CD4-positive, alpha-beta T cell treated with Interleukin-10 for 1 hour (primary cell): ENCODE data around the gene PLPPR3.

Experiments used
- DNase-seq: peaks from one replicate; pipeline ENCODE4 v3.0.0-alpha.2; 2020

The PLPPR3 gene

DNA sequence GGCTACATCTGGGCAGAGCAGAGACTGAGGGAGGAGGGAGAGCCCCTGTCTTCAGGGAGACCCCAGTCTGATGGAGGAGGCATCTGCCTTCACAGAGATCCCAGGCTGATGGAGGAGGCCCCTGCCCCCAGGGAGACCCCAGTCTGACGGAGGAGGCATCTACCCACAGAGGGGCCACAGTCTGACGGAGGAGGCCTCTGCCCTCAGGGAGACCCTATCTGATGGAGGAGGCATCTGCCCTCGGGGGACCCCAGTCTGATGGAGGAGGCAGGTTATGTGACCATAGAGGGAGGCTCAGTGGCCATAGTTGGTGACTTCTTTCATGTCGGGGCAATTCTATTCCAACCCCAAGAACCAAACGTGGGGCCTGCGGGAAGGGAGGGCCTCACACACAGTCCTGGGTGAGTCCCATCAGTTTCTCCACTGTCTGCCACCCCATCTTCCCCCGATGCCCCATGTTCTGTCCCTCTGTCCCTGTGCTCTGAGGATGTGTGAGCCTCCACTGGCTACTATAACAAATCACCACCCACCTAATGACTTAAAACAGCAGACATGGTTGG, 56.5 kb downstream of the PLPPR3 start:
- DNase-seq, result no peak

DNA sequence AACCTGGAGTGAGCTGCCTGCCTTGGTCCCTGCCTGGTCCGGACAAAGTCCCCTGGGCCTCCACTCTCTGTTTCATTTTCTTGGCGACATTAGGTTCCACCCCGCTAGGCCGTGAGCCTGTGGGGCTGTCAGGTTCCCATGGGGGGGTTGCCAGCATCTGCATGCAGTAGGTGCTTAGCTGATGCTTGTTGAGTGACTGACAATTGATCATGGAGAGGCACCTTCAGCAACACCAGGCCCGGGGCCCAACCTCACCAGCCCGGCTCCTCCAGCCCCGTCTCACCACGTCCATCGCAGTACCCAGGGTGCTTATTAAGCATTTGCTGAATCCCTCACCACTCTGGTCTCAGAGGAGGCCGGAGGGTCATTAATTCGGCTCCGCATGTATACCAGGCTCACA, 57.5 kb downstream of the PLPPR3 start:
- DNase-seq, result no peak

DNA sequence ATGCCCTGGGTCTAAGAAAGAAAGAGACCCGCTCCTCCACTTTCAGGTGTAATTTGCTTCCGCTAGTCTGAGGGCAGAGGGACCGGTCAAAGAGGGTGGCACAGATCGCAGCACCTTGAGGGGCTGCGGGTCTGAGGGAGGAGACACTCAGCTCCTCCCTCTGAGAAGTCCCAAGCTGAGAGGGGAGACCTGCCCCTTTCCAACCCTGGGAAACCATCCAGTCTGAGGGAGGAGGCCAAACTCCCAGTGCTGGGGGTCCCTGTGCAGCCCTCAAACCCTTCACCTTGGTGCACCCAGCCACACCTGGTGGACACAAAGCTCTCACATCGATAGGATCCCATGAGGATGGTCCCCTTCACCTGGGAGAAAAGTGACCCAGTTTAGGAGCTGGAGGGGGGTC, 57.9 kb downstream of the PLPPR3 start:
- DNase-seq, result no peak

DNA sequence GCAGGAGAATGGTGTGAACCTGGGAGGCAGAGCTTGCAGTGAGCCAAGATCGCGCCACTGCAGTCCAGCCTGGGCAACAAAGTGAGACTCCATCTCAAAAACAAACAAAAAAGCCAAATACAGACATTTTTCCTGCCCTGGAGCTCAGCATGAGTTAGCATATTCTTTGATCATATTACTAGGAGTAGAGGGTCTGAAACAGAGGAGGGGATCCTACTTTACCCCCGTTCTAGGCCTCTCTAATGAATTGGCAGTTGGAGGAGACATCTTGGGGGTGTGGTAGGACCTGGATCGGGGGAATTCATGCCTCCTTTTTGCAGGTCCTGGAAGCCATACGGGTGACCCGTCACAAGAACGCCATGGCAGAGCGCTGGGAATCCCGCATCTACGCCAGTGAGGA, 58.6 kb downstream of the PLPPR3 start:
- no peak for DNase-seq
